H1 (cell line): ENCODE data around the gene FUT4. TPM values are rescaled to one million over a fixed set of nuclear protein-coding genes. Genes with fewer than 3 reads are reported as not detected.

Experiments used
- polyA plus RNA-seq, 7 experiments: library from polyadenylated mRNA; depleted of rRNA in 3 of 7; stranded (reverse) in 5 of 7; unstranded in 2 of 7; fragments of >200 nt in 5 of 7; fragments of 200-250 nt in 2 of 7; gene quantifications; 1 replicate in 5 of 7; 2 replicates in 1 of 7; 4 replicates in 1 of 7; pipeline versions ENCODE4 v1.2.1 to v1.2.3, GENCODE V29; 2011 to 2013; ENCODE audit warnings: missing spikeins in 2 of 7, mixed read lengths in 2 of 7
- total RNA-seq: library from RNA; stranded (reverse); fragmentation: NEBNext Ultra II Directional; extraction: Animal tissue kit (Norgen Biotek cat#: 25700); gene quantifications from 2 replicates; pipeline ENCODE4 v1.2.1, GENCODE V29; 2021
- TF ChIP-seq, protein P1 (sequence below): IDR thresholded peaks from 2 replicates; pipeline ENCODE4 v1.6.1; 2011; ENCODE audit warnings: low read length, improper control_type of control experiment

Gene FUT4
- total and polyA plus RNA-seq, 2 of the 8 experiments (the other 6 are each of a cell fraction or from before 2014, with no cell fraction given), result 2.6 to 8.0 TPM

DNA sequence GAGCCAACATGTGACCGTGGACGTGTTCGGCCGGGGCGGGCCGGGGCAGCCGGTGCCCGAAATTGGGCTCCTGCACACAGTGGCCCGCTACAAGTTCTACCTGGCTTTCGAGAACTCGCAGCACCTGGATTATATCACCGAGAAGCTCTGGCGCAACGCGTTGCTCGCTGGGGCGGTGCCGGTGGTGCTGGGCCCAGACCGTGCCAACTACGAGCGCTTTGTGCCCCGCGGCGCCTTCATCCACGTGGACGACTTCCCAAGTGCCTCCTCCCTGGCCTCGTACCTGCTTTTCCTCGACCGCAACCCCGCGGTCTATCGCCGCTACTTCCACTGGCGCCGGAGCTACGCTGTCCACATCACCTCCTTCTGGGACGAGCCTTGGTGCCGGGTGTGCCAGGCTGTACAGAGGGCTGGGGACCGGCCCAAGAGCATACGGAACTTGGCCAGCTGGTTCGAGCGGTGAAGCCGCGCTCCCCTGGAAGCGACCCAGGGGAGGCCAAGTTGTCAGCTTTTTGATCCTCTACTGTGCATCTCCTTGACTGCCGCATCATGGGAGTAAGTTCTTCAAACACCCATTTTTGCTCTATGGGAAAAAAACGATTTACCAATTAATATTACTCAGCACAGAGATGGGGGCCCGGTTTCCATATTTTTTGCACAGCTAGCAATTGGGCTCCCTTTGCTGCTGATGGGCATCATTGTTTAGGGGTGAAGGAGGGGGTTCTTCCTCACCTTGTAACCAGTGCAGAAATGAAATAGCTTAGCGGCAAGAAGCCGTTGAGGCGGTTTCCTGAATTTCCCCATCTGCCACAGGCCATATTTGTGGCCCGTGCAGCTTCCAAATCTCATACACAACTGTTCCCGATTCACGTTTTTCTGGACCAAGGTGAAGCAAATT lies 1.8 kb downstream of the FUT4 start (continued):
- TF ChIP-seq, protein P1, sequence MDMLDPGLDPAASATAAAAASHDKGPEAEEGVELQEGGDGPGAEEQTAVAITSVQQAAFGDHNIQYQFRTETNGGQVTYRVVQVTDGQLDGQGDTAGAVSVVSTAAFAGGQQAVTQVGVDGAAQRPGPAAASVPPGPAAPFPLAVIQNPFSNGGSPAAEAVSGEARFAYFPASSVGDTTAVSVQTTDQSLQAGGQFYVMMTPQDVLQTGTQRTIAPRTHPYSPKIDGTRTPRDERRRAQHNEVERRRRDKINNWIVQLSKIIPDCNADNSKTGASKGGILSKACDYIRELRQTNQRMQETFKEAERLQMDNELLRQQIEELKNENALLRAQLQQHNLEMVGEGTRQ, result 0 out of 2 replicates have a peak, but pooled peaks have one; percentile 12
